ENCODE results near the gene GPR68. TPM values are rescaled to one million over a fixed set of nuclear protein-coding genes. Genes with fewer than 3 reads are reported as not detected.
A peak's percentile ranks its signal among the peaks of the same experiment; 100 is the strongest.
"Not testable (repeated sequence)": the region's sequence is repeated elsewhere in the genome, so short reads cannot be mapped to it uniquely, and the experiment has no call there.

GPR68 gene
- total RNA-seq, 1 donor from 2014 or later: 1.4 TPM

DNA sequence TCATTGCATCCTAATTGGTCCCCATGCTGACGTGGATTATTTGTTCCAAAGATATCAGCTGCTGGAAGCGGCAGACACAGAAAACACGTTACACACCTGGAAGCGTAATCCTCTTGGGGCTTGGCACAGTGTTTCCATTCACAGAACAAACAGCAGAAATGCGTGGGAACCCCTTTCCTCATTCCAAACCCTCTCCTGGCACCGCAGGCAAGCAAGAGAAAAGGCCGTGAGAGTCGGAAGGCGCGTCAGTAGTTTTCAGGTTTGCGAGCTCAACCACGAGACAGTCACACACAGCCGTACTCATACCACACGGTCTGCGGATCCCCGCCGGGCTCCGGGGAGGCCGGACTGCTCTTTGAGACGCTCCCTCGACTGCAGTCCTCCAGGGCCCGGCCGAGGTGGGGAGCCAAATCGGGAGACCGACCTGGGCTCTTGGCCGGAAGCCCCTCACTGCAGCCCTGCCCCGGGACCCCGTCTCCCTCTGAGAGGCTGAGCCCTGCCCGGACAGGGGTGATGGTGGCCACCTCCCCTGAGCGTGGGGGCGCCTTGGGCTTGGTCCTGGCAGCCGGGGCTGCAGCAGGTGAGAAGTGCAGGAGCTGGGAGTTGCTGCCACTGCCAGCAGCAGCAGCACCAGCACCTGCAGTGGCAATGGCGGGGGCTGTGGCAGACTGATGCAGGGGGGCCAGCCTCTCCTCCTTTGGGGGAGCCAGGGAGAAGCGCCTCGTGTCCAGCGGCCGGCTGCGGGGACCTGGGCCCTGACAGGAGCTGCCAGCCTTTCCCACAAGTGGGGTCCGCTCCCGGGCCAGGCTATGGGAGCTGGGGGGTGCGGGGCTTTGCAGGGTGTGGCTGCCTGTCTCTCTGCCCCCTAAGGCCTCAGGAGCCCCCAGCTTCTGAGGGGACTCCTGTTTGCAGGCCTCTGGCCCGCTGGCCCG lies 28.1 kb upstream of the GPR68 start:
- DNase-seq (ENCODE audit: low read depth): no peak

DNA sequence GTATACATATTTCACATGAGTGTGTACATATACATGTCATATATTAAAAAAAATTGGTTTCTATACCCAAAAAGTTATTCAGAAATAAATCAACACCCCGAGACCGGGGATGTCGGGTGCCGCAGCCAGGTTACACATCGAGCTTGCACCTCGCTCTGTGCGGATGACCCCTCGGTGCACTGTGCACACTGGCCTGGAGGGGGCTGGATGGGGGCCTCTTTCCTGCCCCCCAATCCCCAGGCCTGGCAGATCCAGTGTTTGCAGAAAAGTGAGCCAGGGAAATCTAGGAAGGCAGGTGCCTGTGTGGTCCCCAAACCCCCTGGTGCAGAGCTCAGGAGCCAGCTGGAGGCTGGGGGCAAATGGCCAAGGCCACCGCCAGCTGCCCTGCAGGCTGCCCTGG lies 27.1 kb upstream of the GPR68 start:
- DNase-seq (ENCODE audit: low read depth): no peak

DNA sequence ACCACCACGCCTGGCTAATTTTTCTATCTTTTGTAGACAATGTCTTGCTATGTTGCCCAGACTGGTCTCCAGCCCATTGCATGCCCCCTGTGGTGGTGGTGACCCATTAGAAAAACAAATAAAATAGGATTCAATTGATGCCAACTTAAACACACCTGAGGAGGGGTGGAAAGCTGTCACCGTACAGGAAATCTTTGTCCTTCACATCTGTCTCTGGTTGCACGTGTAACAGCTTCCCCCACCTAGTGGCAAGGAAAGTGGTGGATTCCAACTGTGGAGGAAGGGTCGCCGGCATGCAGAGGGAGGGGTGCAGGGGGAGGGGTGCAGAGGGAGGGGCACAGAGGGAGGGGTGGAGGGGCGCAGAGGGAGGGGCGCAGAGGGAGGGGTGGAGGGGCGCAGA lies 26.1 kb upstream of the GPR68 start:
- no peak for DNase-seq (ENCODE audit: low read depth)

DNA sequence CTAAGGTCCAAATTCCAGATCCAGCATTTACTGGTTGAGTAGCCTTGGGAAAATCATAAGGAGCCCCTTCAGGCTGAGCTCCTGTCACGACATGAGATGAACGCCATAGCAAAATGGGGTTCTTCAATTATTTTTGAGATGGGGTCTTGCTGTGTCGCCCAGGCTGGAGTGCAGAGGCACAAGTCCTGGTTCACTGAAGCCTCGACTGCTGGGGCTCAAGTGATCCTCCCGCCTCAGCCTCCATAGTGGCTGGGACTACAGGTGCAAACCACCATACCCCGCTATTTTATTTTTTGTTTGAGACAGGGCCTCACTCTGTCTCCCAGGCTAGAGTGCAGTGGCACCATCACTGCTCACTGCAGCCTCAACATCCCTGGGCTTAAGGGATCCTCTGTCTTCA lies 25.7 kb upstream of the GPR68 start:
- DNase-seq (ENCODE audit: low read depth): no peak

DNA sequence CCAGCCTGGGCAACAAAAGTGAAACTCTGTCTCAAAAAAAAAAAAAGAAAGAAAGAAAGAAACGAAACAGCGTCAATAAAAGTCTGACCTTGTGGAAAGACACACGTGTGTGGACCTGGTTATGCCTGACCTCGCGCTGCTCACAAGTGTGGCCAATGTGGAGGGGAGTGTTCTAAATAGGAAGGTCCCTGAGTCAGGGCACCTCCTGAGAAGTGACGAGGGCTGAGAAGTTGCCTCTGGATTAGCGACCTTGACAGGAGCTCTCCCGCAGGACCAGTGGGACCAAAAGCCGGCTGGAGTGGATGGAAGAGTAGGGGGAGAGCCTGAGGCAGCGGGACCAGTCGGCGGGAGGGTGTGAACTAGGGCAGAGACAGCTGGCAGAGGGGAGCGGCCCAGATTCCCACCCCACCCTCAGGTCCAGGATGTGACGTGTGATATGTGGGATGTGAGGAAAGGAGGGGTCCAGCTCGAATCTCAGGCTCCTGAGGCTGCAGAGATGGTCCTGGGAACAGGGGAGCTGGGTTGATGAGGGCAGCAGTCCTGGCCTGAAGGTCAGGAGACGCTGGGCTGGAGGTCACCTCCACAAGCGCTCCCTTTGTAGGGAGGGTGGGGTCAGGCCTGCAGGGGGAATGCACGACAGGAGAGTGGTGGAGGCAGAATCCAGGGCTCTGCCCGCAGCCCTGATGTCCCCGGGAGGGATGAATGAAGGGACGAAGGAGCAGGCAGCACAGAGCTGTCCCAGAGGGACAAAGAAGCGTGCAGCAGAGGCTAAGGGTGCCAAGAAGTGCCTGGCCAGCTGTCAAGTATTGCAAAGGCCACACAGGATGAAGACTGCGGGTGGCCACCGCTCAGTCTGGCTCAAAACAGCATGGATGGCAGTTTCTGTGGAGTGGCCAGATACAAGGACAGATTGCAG lies 24.8 kb upstream of the GPR68 start:
- peak; percentile 47 for DNase-seq (ENCODE audit: low read depth)

DNA sequence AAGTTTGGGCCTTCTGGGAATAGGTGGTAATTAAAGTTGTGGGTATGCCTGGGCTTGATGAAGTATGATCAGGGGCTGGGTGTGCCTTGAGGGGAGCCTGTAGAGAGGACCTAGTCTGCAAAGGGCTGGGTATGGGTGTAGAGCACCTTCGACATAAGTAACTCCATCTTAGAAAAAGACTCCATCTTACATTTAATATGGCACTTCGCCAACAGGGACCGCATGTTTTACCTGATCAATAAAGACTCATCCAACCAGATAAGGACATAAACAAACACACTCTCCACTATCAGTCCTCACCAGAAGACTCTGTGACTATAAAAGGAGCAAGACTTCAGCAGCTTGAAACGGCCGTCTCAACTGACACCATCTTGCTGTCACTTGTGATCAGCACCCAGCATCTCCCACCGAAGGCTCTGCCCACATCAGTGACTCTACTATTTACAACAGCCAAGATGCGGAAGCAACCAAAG lies 23.5 kb upstream of the GPR68 start:
- DNase-seq (ENCODE audit: low read depth): no peak

DNA sequence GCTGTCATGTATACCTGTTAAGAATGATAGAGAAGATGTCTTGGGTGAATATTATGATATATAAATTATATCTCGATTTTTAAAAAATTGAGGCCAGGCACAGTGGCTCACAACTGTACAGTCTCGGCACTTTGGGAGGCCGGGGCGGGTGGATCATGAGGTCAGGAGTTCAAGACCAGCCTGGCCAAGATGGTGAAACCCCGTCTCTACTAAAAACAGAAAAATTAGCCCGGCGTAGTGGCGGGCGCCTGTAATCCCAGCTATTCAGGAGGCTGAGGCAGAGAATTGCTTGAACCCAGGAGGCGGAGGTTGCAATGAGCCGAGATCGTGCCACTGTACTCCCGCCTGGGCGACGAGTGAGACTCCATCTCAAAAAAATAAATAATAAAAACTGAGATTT lies 21.8 kb upstream of the GPR68 start:
- DNase-seq (ENCODE audit: low read depth): not testable (repeated sequence)

DNA sequence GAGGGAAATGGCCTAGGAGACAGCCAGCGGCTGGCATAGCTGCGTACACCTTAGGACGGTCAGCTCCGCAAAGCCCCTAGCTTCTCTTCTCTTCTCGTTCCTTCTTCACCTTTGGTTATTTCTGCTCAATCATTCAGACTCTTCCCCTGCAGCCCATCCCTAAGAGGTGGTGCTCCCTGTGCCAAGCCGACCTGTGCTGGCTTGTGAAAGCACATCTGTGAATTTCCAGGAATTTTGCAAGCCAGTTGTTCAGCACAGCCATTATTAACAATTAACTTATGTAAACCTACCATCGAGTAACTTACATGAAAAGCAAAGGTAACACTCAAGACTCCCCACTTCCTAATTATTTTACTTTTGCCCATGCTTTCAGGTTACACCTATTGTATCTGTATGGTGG lies 20.9 kb upstream of the GPR68 start:
- DNase-seq (ENCODE audit: low read depth): no peak

DNA sequence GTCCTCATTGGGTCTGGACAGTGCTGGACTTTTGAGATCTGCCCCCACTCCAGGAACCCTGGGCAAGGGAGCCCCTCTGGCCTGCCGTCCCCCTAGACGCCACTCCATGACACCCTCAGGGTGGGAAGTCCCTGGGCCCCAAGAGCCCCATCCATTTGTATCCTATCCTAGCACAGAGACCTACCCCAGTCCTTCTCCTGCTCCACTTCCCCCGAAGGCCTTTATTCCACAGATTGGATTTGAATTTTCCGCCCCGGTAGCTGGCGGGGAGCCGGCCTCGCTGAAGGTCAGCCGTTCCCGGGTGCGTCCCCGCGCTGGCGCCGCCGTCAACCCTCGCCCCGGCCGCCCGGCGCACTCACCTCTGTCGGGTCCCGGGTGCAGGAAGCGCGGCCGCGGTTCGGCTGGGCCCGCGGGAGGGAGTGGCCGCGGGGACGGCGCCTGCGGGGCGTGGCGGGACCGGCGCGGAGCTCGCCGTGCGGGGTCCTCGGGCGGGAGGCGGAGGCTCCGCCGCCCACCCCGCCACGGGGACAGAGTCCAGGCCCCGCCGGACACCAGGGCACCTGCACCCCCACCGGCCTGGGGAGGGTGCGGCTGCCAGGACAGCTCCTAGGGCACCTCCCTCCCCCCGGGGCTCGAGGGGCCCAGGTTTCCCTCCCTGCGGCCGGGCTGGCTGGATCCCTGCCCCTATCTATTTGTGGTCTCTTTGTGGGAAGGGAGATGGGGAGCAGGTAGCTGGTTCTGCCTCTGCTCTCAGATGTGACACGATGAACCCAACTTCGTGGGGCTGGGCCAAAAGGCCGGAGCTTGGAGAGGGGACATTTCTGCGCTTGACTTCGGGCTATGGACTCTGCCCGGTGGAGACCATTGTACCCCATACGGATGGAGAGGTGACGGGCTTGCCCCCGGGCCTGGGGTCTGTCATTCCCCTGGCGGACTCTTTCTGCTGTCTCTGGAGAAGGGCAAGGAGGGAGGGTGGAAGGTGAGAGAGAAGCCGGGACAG lies 19.9 kb upstream of the GPR68 start:
- DNase-seq (ENCODE audit: low read depth): no peak

DNA sequence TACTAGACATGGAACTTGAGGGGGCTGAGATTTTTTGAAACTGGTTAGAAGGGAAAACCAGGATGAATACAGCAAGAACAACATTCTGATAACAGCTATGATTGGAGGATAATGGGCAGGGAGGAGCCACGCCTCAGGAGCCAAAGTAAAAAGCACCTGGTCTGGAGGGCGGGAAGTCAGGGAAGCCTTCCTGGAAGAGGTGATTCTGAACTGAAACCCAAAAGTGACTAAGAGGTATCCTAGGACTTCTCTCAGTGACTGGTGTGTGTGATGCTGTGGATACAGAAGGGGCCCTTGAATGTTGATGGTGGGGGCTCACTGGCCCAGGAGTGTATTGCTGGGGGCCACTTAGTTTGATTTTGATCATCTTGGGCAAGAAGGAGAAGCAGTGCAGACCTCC lies 18.8 kb upstream of the GPR68 start:
- DNase-seq (ENCODE audit: low read depth): no peak

DNA sequence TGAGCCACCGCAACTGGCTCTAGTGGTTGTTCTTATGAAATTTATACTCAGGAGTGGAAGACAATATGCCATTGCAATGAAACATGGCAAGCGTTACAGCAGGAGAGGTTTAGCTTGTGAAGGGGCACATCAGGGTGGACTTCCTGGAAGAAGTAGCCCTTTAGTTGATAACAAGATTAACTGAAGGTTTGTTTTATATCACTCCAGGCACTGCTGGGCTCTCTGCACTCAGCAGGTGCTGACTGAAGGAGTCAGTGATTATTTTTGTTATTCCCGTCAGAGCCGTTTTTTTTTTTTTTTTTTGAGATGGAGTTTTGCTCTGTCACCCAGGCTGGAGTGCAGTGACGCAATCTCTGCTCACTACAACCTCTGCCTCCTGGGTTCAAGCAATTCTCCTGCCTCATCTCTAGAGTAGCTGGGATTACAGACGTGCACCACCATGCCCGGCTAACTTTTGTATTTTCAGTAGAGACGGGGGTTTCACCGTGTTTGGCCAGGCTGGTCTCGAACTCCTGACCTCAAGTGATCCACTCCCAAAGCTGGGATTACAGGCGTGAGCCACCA lies 17.6 kb upstream of the GPR68 start:
- DNase-seq (ENCODE audit: low read depth): no peak

DNA sequence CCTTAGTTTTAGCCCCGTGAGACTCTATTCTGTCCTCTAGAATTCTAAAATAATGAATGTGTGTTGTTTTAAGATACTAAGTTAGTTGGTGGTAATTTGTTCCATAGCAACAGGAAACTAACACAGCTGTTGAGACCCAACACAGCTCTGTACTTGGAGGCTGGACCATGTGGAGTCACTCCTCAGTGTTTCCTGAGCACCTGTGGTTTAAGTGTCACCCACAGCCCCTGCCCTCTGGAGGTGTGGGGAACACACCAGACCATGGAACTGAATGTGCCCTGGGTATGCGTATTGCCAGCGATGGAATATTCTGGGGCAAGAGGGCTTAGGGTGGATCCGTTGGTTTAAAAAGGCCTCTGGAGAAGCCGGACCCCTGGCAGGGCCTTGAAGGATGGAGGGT lies 16.6 kb upstream of the GPR68 start:
- DNase-seq (ENCODE audit: low read depth): no peak

DNA sequence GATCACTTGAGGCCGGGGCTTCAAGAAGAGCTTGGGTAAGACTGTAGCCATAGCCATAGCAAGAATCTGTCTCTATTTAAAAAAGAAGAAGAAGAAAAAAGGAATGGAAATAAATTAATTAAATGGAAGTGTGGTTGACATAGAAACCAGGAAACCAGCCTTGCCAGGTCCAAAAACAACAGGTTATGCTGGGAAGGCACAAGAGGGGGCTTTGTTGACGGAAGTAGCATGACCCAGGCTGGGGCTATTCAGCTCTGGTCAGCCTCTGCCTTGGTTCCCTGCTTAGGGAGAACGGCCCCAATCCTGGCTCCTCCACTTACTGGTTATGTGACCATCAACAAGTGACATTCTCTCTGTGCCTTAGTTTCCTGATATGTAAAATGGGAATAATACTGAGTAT lies 14.4 kb upstream of the GPR68 start:
- no peak for DNase-seq (ENCODE audit: low read depth)

DNA sequence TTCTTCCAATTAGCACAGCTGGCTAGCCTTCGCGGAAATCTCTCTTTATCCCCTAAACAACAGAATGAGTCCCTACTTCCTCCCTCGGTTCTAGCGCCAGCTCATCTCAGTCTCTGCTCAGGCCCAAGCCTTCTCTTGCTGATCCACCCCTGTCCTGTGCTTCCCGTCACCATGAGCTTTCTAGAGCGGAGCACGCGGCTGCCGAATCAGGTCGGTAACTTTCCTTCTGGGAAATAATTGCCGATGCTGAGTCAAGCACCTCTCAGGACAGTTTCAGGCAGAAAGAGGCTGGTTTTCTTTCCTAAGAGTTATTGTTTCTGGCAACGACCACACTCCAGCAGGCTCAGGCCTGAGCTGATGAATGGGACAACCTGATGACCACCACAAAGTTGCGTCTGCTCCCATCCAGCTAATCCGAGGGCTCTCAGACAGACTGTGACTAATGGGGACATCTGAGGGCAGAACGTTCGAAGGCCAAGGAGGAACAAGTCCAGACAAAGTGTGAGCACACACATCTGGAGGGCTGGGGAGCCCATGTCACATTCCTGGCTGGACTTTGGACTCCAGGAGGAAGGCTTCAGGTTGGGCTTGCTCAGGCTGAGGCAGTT lies 13.6 kb upstream of the GPR68 start:
- no peak for DNase-seq (ENCODE audit: low read depth)

DNA sequence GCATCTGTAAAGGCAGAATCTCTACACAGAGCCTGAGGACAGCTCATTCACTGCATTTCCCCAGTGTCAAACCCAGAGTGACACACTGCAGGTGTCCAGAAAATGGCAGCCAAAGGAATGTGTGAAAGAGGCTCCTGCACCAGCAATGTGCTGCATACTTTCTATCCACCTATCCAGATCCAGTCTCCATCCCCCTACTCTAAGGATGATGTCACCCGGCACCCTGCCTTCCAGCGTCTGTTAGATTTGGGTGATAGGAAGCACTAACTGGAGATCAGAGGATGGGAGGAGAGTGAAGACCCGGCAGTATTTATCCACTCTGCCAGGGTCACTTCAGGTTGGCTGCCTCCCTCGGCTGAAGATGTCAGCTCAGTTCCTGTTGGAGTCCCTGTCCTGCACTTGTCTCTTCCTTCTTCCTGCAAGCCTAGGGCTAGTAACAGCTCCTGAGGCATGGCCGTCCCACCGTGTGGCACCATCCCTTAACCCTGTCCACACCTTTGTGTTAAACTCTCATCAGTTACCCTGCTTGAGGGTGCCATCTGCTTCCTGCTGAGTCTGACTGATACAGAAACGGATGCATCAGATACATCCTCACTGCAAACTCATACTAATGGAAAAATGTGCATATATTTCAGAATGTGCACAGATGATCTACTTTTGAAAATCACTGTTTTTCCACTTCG lies 13.0 kb upstream of the GPR68 start:
- no peak for DNase-seq (ENCODE audit: low read depth)

DNA sequence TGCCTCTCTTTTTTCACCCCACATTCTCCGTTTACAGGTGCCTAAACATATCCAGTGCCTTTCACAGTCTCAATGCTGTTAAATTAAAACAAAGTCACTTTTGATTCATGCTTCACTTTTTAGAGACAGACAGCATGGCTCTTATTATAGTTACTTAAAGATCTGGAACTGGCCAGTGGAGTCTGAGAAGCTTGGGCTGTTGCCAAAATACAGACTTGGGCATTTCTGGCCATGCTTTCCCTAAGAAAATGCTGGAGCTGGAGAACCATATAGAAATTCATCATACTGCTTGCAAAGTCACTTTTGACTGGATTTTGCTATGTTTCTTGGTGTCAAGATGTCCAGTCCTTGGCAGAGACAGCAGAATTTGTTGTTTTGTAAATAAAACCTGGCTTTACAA lies 12.2 kb upstream of the GPR68 start:
- DNase-seq (ENCODE audit: low read depth): no peak

DNA sequence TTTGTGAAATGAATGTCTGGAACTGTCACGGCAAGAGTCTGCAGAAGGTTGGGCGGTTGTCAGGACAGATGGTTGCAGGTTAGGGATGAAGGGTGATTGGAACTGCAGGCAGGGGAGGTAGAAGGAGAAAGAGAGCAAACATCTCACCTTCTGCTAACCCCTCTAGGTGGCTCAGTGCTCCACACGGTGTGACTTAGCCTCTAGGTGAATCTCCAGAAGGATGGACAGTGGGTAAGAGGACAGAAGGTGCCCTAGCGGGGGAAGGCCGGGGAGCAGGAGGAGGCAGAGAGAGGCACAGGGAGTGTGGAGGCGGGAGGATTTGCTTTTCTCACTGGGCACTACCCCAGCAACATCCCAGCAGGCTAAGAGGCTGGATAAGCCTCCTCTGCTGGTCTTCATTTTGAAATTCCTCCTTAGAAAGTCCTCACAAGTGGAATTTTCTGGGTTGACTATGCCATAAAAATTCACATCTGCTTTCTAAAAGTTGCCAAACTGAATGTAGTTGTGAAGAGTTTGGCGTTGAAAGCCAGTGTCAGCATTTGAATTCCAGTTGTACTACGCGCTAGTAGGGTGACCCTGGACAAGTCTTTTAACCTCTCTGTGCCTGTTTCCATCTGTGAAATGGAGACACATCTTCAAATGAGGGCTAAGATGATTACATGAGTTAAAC lies 10.7 kb upstream of the GPR68 start:
- no peak for DNase-seq (ENCODE audit: low read depth)

DNA sequence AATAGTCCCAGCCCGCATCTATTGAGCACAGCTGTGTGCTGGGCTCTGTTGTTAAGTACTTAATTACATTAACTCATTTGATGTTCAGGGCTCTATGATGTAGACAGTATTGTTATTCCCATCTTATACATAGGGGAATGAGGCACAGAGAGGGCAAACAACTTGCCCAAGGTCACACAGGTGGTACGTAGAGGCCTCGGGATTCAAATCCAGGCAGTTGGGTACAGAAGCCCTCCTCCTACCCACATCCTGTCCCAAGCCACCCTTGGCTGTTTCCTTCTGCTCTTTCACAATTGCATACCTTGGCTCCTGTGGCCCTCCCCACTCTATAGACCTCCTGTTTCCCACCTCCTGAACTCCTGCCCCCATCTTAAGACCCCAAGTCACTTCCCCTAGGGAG lies 10.0 kb upstream of the GPR68 start:
- no peak for DNase-seq (ENCODE audit: low read depth)

DNA sequence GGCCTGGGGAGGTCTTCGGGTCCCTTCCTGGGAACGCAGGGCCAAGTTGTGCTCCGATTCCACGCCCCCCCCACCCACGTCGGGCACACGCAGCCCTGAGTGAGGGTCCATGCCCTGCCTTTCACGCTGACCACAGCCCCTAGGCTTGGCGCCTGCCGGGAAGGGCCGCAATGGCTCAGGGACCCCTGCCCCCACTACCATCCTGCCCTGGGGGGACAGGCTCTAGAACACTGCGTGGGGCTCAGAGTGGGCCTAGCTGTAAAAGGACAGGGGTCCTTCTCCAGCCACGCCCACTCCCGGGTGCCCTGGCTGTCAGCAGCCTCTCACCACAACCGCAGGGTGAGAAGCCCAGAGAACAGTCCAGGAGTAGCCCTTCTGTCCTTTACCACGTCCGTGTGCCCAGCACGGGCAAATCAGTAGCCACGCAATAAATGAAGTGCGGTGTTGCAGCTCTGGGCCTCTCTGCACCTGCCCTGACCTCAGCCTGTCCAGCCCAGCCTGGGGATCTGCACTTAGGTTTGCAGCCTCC lies 9.4 kb upstream of the GPR68 start:
- DNase-seq (ENCODE audit: low read depth): peak; percentile 21

All from myocyte (in vitro differentiated cells).